Measurements from ENCODE around the gene TRIO.

The TRIO gene

DNA sequence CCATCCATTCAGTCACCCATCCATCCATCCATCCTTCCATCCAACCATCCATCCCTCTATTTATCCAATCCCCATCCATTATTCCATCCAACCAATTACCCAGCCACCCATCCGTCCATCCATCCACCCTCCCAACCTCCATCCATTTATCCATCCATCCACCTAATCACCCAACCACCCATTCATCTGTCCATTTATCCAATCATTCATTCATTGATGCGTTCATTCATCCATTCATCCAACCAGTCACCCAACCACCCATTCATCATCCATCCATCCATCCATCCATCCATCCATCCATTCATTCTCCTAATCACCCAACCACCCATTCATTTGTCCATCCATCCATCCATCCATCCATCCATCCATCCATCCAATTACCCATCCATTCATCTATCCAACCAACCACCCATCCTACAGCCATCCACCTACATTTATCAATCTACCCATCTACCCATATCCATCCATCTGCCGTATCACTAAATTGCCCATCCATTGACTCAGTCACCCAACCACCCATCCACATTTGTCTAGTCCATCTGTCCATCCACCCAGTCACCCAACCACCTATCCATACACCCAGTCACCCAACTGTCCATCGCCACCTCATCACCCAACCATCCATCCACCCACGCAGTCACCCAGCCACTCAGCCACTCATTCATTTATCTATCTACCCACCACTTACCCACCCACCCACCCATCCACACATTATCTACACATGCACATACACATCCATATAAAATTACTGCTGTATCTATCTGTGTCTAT is 165.4 kb downstream of the TRIO start:
- no peak for DNase-seq

- no peak for DNase-seq
These were observed 166.1 kb downstream of the TRIO start for GRCh38 chr5:14309199-14309598.

DNA sequence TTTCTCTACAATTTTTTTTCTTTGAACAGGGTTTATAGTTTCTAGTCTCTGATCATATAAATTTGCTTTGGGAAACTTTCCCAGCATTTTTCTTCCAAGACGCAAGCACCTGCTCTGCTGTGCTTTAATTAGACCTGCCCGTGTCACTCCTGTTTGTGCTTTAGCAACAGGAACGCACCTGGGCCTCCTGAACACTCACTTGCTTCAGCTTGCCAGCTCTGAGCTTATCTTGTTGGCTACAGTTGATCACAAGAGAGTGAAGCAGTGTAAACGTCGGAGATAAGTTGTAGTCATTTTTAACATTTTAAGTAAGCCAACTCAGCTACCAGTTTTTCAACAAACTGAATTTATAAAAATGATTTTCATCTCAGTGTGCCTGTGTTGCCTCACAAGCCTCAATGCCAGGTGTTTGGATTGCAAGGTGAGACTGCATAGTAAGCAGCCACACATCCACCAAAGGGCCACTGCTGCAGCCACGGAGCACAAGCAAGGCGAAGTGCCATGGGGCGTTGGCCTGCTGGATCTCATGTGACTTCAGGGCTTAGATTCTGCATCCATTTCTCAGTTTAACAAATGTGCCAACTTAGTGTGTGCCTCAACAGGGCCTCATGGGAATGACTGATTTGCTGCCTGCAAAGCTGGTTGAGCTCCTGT is 166.9 kb downstream of the TRIO start:
- DNase-seq: no peak

- no peak for DNase-seq
These were observed 167.8 kb downstream of the TRIO start for GRCh38 chr5:14310901-14311300.

DNA sequence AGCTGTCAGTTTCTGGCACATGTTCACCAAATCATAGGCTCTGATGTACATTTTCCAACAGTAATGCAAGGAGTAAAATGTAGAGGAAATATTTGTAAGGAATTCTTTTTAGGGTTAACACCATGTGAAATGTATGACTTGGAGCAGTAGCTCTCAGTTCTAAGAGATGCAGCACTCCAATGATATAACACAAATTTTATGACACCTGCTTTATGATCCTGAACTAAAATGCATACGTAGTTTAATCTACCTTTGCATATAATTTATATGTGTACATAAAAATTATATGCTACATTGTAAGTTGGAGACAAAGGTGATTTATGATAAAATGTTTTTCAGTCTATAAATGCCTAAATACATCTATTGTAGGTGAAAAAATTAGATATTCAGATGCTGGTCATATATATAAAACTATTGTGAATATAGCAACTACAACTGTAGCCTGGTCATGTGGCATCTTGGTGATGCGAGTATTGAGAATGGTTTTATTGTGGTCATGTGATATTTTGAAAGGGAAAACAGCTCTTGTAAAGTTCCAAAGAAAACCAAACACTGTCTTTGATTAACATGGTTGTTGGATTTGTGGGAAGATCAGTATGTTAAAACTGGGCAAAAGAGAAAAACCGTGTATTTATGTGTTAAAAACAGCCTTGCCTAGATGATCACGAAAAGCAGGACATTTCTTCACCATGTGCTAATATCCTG is 171.0 kb downstream of the TRIO start:
- DNase-seq: no peak

GRCh38 chr5:14316471-14316870 is 173.3 kb downstream of the TRIO start:
- no peak for DNase-seq

- no peak for DNase-seq
These were observed 176.0 kb downstream of the TRIO start for GRCh38 chr5:14319102-14319501.

GRCh38 chr5:14321936-14322335 is 178.8 kb downstream of the TRIO start:
- no peak for DNase-seq

GRCh38 chr5:14322437-14323187 is 179.5 kb downstream of the TRIO start:
- no peak for DNase-seq

DNA sequence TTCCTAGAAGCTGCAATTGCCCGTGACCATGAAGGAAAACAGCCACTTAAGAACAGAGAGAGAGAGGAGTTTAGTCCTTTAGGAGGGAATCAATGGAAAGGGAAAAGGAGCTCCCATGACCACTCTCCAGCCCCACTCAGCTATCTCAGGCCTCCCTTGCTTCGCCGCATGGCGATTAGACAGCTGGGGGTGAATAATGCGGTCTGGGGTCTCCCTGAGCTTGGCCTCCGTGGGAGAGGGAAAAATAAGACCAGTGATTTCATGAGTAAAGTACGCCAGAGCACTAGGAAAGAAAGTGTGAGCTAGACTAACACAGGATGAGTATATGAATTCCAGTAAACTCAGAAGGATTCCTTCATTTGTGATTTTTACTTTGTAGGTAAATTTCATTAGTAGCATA is 180.3 kb downstream of the TRIO start:
- DNase-seq: no peak

- DNase-seq: no peak
These were observed 182.2 kb downstream of the TRIO start for GRCh38 chr5:14325369-14325768.

- DNase-seq: no peak
These were observed 183.1 kb downstream of the TRIO start for GRCh38 chr5:14326035-14326903.

GRCh38 chr5:14327624-14328023 is 184.5 kb downstream of the TRIO start:
- no peak for DNase-seq

DNA sequence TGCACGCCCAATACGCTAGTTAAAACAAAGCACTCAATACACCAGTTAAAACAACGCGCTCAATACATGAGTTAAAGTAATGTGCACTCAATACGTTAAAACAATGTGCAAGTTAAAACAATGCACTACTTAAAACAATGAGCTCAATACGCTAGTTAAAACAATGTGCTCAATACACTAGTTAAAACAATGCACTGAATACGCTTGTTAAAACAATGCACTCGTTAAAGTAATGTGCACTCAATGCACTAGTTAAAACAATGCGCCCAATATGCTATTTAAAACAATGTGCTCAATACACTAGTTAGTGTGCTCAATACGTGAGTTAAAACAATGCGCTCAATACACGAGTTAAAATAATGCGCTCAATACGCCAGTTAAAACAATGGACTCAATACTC is 185.0 kb downstream of the TRIO start:
- DNase-seq: no peak

- DNase-seq: no peak
These were observed 187.1 kb downstream of the TRIO start for GRCh38 chr5:14330291-14330690.

DNA sequence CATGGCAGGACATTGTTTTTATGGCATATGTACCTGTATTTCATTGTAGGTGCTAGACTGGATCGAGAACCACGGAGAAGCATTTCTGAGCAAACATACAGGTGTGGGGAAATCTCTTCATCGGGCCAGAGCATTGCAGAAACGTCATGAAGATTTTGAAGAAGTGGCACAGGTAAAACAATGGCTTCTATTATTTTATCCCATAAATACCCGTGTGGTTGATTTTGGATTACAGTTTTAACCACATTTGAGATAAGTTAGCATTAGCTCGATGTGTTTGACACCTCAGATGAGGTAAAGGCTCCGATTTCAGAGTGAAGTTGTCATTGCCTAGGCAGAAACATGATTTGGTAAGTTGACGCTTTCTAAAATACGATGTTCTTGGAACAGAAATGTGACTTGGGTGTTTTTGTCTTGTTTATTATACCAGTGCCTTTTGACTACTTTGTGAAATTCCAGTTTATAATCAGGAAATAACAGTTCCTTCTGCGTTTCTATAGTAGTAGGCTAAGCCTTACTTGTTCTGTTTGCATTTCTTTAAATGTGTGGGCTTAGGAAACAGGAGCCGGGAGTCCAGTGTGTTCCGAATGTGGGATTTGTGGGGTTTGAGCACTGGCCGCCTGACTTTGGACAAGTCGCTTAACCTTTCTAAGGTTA is 187.7 kb downstream of the TRIO start:
- no peak for DNase-seq

GRCh38 chr5:14331386-14331781 is 188.2 kb downstream of the TRIO start:
- no peak for DNase-seq

DNA sequence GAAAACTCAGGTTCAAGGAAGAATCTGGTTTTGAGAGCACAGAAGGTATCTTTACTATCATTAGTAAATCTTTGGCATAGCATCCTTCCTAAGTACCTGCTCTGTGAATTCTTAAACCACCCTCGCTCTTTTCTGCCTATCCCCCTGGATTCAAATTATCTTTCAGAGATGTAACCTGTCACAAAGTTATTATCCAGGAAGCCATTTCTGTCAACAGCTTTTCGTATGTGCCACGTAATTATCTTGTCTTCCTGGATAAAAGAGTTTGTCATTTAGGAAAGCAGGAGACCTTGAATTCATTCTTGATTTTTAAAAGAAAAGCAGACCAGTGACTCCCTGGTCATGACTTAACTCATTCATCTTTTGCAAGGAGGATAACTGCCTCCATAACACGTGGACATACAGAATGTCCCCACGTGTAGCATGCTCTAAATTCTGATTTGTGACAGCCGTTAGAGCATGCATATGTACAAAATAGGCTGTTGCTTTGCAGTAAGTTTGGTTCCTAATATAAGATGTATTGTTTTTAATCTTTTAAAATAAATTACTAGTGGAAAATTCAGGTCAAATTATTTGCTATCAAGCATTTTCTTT is 189.0 kb downstream of the TRIO start:
- DNase-seq: no peak

DNA sequence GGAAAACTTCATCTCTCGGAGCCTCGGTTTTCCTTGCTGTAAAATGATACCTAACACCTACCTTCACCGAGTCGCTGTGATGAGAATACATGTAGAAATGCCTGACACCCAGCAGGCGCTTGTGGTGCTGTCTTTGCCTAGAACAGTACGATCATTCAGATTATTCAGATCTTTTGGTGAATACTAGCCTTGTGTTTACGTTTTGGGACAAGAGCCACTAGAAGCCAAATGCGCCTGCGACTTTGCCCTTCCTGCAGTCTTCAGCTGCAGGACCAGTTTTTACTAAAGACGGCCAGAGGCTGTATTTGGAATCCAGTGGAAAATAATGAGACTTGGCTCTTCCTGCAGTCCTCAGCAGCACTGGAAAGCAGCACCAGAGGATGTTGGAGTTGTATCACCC is 189.6 kb downstream of the TRIO start:
- no peak for DNase-seq

DNA sequence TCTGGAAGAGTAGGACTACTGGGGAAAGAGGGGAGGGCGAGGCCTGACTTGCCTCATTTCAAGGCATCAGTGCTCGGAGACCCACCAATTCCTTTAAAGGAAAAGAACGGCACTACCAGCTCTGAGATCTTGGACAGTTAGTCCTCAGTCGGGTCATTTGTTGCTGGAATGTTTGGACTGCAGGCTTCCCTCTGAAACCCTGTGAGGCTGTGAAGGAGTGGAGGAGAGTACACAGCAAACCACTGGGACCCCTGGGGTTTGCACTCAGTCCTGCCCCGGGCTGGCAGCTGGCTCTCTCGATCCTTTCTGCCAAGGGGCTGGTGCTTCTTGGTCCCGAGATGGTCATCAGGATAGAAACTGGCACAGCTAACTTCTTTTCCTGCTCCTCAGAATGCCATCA is 194.5 kb downstream of the TRIO start:
- no peak for DNase-seq

GRCh38 chr5:14339468-14339867 is 196.3 kb downstream of the TRIO start:
- DNase-seq: no peak

Measured in stimulated activated naive CD4-positive, alpha-beta T cell treated with Interleukin-2 at 50 U/mL for 16 hours (primary cell).